Mucosa of gallbladder (tissue), 1 donor: ENCODE results near the gene DNASE1L2. TPM values are rescaled to one million over a fixed set of nuclear protein-coding genes. Genes with fewer than 3 reads are reported as not detected.

ENCODE experiments used
- DNase-seq: peaks from one replicate; pipeline ENCODE4 v3.0.0-alpha.2; 2020; ENCODE audit warnings: low spot score
- total RNA-seq: library from RNA; stranded (reverse); gene quantifications from one replicate; pipeline ENCODE4 v1.2.1, GENCODE V29; 2021
- donor health status: DM: no; HTN: no; CAD: no.

The DNASE1L2 gene
- total RNA-seq, 1 donor from 2014 or later = 4.6 TPM

GRCh38 chr16:2204416-2205103 lies 31.7 kb upstream of the DNASE1L2 start:
- no peak for DNase-seq

DNA sequence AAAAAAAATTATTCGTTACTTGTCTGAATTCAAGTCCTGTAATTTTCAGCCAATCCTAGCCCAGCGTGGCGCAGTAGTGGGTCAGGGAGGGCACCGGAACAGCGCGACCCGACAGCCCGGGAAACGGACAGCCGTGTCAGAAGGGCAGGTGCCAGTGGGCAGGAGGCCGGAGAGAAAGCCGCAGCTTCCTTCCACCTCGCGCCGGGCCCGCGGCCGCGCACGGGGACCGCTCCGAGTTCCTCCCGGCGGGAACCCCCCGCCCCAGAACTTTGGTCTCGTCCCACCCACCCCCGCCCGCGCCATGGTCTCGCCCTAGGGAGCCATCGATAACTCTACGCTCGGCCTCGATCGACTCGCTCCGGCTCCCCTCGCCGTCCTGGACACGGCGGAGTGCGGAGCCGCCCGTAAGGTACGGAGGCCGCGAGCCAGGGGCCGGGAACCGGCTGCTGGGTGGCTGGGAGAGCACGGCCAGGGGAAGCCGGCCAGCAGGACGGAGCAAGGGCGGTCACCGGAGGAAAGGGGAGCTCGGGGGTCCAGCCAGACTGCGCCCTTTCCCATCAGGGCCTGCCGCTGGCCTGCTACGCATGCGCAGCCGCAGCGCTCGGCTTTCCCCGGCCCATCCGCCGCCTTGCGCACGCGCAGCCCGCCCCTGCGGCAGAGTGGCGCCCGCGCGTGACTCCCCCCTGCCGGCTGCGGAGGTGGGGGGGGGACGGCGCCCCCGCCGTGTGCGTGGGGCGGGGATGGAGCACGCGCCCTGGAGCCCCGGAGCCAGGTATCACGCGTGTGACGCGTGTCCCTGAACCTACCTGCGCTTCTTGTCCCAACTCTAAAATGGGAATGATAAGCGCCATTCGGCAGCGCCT lies 30.9 kb upstream of the DNASE1L2 start, which contains the start of gene MLST8:
MLST8 (plus strand) TSS at position 351 of the 863 bp plus-strand sequence. CDS start 632 bp downstream, outside the sequence.
- peak; percentile 85 for DNase-seq

DNA sequence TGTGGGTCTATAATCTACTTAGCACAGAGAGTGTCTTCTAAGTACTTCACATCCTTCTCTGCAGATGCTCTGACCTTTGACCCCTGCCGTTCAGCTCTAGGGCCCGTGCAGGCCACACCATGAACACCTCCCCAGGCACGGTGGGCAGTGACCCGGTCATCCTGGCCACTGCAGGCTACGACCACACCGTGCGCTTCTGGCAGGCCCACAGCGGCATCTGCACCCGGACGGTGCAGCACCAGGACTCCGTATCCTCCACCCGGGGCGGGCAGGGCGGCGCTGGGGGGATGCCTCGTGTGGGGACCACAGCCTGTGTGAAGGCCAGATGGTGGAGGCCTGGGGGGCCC lies 30.3 kb upstream of the DNASE1L2 start:
- DNase-seq = no peak

- no peak for DNase-seq
Measured at GRCh38 chr16:2206420-2206779, 29.8 kb upstream of the DNASE1L2 start.

DNA sequence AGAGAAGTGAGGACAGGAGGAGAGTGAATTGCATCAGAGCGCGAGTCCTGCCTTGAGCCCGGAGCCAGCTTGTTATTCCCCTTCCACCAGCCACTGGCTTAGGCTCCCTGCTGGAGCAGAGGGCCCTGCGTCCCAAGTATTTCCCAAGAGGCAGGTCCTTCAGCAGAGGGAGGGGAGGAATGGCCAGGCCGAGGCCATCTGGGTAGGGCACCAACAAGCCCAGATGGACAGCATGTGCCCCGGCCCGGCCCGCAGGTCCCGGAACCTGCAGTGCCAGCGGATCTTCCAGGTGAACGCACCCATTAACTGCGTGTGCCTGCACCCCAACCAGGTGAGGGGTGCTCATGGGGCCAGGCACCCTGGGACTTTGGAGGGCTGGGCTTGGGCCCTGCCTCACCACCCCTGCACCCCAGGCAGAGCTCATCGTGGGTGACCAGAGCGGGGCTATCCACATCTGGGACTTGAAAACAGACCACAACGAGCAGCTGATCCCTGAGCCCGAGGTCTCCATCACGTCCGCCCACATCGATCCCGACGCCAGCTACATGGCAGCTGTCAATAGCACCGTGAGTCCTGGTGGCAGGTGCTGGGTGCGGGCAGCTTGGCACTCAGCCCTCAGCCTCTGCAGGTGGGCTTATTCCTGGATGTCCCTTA lies 29.3 kb upstream of the DNASE1L2 start:
- DNase-seq = no peak

DNA sequence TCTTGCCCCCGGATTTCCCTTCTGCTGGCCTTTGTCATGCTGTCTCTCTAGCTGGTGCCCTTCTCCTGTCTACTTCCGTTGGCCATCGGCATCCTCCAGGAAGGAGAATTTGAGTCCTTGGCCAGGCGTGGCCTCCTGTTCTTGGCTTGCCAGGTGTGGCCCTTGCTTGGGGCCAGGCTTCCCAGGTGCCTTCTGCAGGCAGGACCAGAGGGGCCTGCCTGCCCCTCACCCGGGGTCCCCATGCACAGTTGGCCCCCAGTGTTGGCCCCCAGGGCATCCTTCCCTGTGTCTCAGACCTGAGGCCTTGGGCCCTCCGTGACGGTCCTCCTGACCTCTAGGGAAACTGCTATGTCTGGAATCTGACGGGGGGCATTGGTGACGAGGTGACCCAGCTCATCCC lies 28.4 kb upstream of the DNASE1L2 start:
- DNase-seq = no peak

DNA sequence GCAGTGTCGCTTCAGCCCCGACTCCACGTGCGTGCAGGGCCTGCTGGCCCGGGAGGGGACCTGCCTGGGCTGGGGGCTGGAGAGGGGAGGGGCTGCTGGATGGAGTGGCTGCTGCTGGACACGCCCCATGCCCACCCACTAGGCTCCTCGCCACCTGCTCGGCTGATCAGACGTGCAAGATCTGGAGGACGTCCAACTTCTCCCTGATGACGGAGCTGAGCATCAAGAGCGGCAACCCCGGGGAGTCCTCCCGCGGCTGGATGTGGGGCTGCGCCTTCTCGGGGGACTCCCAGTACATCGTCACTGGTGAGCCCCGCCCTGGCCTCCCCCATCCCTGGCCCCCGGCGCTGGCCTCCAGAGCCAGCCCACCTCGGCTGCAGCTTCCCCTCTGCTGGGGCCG lies 27.9 kb upstream of the DNASE1L2 start:
- no peak for DNase-seq

GRCh38 chr16:2208772-2209171 lies 27.5 kb upstream of the DNASE1L2 start:
- no peak for DNase-seq

- no peak for DNase-seq
Measured at GRCh38 chr16:2209258-2210008, 26.8 kb upstream of the DNASE1L2 start.

DNA sequence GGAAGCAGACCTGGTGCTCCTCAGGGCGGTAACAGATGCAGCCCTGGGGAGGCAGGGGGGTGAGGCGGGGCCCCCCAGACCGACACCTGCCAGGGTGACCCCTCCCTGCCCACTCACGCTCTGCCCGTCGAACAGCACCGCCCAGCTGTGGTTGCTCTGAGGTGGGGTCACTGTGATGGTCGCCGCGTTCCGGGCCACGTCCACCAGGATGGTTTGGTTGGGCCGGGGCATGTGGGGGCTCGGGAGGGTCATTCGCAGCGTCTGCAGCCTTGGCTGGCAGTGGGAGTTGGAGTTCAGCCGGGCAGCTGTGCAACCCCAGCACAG lies 26.3 kb upstream of the DNASE1L2 start:
- no peak for DNase-seq

DNA sequence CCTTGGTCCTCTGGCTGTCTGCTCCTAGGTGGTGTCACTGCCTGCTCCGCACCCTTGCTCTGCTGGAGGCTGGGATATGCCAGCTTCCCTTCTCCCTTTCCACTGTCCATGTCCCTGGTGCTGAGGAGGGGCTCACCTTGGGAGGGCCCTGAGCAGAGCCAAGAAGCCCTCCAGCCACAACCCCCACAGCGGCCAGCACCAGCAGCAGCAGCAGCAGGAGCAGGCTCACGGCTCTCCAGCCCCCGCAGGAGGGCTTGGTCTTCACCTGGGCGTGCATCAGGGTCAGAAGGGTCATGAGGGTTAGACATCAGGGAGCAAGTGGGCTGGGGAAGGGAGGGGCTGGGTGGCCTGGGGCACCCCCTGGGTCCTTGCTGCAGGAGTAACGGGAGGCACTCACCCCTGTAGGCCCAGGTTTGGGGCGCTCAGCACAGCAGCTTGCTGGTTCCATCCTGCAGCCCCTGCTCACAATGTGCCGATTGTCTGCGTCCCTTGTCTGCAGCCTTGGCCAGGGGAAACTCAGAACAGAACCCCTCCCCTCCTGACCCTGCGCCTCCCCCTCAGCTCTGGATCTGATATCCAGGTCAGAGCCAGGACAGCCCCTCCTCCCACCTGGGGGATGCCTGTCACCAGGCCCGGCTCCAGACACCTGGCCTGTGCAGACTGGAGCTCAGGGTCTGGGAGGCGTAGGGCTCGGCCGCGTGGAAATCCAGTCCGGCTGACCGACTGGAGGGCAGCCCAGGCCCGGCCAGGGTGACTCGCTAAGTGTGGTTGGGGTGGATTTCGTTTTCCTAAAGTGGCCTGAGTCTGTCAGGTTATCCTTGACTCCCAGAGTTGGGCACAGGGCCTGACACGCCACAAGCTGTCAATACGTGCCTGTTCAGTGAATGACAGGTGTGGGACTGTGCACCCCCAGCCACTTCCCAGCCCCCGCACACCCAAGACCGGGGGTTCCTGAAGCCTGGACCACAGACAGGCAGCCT lies 25.6 kb upstream of the DNASE1L2 start, which contains the start of gene BRICD5:
BRICD5 (minus strand) TSS at position 478 of the 980 bp plus-strand sequence; CDS start at position 448, 30 bp downstream.
- no peak for DNase-seq

DNA sequence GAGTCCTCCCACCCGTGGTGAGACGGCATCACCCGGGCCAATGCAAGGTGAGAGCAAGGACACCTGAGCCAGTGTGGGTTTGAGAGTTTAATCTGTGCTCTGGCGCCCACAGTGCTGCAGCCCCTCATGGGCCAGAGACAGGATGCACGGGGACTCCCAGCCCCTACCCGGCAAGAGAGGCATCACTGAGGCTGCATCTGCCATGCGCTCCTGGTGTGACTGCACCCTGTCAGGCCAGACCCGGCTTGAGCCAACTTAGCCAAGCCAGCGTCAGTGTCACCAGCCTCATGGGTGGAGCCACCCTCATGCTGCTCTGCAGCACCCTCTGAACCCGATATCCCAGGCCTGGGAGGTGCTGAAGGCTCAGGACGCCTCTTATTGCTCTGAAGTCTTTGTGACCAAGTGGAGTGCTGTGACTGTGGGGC lies 24.3 kb upstream of the DNASE1L2 start:
- no peak for DNase-seq

GRCh38 chr16:2212362-2213324 lies 23.6 kb upstream of the DNASE1L2 start:
- no peak for DNase-seq

DNA sequence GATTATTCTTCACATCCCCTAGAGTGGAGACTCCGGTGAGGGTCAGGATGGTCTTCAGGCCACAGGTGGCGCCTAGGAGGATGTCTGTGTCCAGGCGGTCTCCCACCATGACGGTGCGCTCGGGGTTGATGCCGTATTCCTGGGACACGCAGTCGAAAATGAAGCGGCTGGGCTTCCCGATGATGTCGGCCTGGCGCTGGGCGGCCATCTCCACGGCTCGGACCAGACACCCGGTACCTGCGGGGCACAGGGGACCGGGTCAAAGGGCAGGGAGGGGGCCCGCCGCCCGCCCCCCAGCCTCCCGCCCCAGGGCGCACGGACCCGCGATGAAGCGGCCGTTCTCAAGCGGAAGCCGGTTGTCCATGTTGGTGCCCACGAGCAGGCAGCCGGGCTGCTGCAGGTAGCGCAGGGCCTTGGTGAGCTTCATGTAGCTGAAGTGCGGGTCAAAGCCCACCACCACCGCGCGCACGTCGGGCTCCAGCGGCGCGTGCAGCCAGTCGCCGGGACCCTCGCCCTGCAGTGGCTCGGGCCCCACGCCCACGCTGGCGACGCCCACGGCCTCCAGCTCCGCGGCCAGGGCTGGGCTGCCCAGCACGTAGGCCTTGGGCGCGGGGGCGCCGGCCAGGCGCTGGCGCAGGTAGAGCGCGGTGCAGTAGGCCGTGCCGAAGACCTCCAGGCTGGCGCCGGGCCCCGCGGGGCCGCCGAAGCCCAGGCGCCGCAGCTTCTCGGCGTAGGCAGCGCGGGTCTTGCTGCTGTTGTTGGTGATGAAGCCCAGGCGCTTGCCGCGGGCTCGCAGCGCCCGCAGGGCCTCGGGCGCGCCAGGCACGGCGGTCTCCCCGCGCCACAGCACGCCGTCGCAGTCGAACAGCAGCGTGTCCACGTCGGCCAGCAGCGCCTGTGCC lies 22.2 kb upstream of the DNASE1L2 start:
- DNase-seq = no peak

- DNase-seq = no peak
Measured at GRCh38 chr16:2214719-2214968, 21.6 kb upstream of the DNASE1L2 start, which contains the start of gene PGP. PGP (minus strand) TSS chr16:2214840; CDS start chr16:2214777, 63 bp downstream.

GRCh38 chr16:2216330-2216729 lies 19.9 kb upstream of the DNASE1L2 start:
- no peak for DNase-seq

DNA sequence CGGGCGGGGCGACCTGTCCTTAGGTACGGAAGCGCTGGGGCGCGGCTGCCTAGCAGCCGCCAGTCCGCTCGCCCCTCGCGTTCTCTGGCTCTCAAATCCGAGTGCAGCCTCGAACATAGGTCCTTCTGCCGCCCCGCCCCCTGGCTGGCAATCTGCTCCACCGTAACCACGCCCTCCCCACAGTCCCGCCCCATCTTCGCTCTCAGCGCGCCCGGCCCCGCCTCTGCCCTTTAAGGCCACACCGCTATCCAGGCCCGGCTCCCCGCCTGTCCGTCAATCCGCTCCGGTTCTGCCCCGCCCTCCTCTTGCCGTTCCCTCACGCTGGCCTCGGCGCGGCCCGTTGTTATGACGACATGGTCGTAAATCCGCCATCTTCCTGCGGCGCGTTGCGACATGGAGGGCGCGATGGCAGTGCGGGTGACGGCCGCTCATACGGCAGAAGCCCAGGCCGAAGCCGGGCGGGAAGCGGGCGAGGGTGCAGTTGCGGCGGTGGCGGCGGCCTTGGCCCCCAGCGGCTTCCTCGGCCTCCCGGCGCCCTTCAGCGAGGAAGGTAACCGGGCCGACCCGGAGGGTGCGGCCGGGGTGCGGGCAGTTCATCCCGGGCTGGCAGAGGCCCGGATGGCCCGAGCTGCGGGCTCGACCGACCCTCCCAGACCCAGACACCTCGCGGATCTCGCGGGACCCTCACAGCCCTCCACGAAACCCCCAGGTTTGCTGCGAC lies 12.9 kb upstream of the DNASE1L2 start, which contains the start of gene E4F1:
E4F1 (plus strand) TSS at position 371 of the 721 bp plus-strand sequence; CDS start at position 394, 23 bp downstream.
- peak; percentile 99 for DNase-seq
